ENCODE results near the gene APOB. TPM values are rescaled to one million over a fixed set of nuclear protein-coding genes. Genes with fewer than 3 reads are reported as not detected.

Gene APOB
- total and polyA plus RNA-seq, 2 of the 13 experiments (the other 11 are each of a cell fraction or from before 2014, with no cell fraction given): 1,569 to 2,515 TPM

DNA sequence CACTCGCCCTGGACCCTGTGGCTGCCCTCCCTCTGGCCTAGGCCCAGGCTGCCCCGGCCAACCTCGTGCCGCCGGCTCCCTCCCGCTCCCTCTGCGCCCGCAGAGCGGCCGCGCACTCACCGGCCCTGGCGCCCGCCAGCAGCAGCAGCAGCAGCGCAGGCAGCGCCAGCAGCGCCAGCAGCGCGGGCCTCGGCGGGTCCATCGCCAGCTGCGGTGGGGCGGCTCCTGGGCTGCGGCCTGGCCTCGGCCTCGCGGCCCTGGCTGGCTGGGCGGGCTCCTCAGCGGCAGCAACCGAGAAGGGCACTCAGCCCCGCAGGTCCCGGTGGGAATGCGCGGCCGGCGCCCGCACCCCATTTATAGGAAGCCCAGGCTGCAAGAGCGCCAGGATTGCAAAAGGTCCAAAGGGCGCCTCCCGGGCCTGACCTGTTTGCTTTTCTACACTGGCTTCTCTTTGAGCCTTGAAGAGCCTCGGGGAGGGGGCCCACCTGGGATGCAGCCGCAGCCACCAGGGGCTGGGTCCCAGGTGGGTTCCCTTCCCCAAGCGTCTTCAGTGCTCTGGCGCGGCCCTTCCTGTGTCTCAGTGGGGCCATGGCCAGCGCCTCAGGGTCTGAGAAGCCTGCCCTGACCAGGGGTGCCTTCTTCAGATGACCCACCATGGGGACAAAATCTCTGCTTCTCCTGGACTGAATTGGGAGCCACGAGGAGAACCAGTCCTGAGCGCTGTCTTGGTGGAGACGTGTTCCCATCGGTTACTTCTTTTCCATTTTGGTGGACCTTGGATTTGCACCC lies at the start of gene APOB (continued):
- TF ChIP-seq, protein P1, sequence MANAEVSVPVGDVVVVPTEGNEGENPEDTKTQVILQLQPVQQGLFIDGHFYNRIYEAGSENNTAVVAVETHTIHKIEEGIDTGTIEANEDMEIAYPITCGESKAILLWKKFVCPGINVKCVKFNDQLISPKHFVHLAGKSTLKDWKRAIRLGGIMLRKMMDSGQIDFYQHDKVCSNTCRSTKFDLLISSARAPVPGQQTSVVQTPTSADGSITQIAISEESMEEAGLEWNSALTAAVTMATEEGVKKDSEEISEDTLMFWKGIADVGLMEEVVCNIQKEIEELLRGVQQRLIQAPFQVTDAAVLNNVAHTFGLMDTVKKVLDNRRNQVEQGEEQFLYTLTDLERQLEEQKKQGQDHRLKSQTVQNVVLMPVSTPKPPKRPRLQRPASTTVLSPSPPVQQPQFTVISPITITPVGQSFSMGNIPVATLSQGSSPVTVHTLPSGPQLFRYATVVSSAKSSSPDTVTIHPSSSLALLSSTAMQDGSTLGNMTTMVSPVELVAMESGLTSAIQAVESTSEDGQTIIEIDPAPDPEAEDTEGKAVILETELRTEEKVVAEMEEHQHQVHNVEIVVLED (CRISPR knock-in tag; IDR thresholded peaks at IDR 0.05; ENCODE audit: borderline replicate concordance): no peak; the same call in none of the 2 replicates
- TF ChIP-seq GPN1 (CRISPR knock-in tag; IDR thresholded peaks at IDR 0.05; ENCODE audit: borderline replicate concordance): no peak; the same call in 1 of the 2 replicates
- TF ChIP-seq ZNF629 (CRISPR knock-in tag; conservative IDR thresholded peaks at IDR 0.05): peak; percentile 78
- TF ChIP-seq ZNF788 (CRISPR knock-in tag; IDR thresholded peaks at IDR 0.05; ENCODE audit: borderline replicate concordance): peak; percentile 88; the same call in 1 of the 2 replicates
- TF ChIP-seq CENPX (CRISPR knock-in tag; IDR thresholded peaks at IDR 0.05): no peak
- TF ChIP-seq, protein P2, sequence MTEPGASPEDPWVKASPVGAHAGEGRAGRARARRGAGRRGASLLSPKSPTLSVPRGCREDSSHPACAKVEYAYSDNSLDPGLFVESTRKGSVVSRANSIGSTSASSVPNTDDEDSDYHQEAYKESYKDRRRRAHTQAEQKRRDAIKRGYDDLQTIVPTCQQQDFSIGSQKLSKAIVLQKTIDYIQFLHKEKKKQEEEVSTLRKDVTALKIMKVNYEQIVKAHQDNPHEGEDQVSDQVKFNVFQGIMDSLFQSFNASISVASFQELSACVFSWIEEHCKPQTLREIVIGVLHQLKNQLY (CRISPR knock-in tag; IDR thresholded peaks at IDR 0.05): peak; percentile 84; the same call in 1 of the 2 replicates
- TF ChIP-seq, protein P3, sequence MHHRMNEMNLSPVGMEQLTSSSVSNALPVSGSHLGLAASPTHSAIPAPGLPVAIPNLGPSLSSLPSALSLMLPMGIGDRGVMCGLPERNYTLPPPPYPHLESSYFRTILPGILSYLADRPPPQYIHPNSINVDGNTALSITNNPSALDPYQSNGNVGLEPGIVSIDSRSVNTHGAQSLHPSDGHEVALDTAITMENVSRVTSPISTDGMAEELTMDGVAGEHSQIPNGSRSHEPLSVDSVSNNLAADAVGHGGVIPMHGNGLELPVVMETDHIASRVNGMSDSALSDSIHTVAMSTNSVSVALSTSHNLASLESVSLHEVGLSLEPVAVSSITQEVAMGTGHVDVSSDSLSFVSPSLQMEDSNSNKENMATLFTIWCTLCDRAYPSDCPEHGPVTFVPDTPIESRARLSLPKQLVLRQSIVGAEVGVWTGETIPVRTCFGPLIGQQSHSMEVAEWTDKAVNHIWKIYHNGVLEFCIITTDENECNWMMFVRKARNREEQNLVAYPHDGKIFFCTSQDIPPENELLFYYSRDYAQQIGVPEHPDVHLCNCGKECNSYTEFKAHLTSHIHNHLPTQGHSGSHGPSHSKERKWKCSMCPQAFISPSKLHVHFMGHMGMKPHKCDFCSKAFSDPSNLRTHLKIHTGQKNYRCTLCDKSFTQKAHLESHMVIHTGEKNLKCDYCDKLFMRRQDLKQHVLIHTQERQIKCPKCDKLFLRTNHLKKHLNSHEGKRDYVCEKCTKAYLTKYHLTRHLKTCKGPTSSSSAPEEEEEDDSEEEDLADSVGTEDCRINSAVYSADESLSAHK (CRISPR knock-in tag; IDR thresholded peaks at IDR 0.05; ENCODE audit: borderline replicate concordance): peak; percentile 65; the same call in 1 of the 2 replicates
- TF ChIP-seq, protein P4, sequence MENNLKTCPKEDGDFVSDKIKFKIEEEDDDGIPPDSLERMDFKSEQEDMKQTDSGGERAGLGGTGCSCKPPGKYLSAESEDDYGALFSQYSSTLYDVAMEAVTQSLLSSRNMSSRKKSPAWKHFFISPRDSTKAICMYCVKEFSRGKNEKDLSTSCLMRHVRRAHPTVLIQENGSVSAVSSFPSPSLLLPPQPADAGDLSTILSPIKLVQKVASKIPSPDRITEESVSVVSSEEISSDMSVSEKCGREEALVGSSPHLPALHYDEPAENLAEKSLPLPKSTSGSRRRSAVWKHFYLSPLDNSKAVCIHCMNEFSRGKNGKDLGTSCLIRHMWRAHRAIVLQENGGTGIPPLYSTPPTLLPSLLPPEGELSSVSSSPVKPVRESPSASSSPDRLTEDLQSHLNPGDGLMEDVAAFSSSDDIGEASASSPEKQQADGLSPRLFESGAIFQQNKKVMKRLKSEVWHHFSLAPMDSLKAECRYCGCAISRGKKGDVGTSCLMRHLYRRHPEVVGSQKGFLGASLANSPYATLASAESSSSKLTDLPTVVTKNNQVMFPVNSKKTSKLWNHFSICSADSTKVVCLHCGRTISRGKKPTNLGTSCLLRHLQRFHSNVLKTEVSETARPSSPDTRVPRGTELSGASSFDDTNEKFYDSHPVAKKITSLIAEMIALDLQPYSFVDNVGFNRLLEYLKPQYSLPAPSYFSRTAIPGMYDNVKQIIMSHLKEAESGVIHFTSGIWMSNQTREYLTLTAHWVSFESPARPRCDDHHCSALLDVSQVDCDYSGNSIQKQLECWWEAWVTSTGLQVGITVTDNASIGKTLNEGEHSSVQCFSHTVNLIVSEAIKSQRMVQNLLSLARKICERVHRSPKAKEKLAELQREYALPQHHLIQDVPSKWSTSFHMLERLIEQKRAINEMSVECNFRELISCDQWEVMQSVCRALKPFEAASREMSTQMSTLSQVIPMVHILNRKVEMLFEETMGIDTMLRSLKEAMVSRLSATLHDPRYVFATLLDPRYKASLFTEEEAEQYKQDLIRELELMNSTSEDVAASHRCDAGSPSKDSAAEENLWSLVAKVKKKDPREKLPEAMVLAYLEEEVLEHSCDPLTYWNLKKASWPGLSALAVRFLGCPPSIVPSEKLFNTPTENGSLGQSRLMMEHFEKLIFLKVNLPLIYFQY (CRISPR knock-in tag; IDR thresholded peaks at IDR 0.05; ENCODE audit: borderline replicate concordance): peak; percentile 66; the same call in 1 of the 2 replicates
- TF ChIP-seq RAD51 (IDR thresholded peaks at IDR 0.05; ENCODE audit: borderline replicate concordance): no peak
- no peak for TF ChIP-seq SRSF9 (IDR thresholded peaks at IDR 0.05; ENCODE audit: borderline replicate concordance, insufficient read depth, low read depth, low read length, poor library complexity, severe bottlenecking)
- TF ChIP-seq ZBTB7A (CRISPR knock-in tag; IDR thresholded peaks at IDR 0.05): peak; percentile 88
- TF ChIP-seq ZNF775 (CRISPR knock-in tag; IDR thresholded peaks at IDR 0.05; ENCODE audit: borderline replicate concordance): peak; percentile 87; the same call in 1 of the 2 replicates
- TF ChIP-seq, protein P5, sequence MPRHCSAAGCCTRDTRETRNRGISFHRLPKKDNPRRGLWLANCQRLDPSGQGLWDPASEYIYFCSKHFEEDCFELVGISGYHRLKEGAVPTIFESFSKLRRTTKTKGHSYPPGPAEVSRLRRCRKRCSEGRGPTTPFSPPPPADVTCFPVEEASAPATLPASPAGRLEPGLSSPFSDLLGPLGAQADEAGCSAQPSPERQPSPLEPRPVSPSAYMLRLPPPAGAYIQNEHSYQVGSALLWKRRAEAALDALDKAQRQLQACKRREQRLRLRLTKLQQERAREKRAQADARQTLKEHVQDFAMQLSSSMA (CRISPR knock-in tag; IDR thresholded peaks at IDR 0.05): peak; percentile 87; the same call in 1 of the 2 replicates
- TF ChIP-seq, protein P6, sequence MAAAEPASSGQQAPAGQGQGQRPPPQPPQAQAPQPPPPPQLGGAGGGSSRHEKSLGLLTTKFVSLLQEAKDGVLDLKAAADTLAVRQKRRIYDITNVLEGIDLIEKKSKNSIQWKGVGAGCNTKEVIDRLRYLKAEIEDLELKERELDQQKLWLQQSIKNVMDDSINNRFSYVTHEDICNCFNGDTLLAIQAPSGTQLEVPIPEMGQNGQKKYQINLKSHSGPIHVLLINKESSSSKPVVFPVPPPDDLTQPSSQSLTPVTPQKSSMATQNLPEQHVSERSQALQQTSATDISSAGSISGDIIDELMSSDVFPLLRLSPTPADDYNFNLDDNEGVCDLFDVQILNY (CRISPR knock-in tag; conservative IDR thresholded peaks at IDR 0.05): peak; percentile 86
- TF ChIP-seq ZNF614 (CRISPR knock-in tag; IDR thresholded peaks at IDR 0.05; ENCODE audit: borderline replicate concordance): peak; percentile 89
- TF ChIP-seq SMARCE1 (IDR thresholded peaks at IDR 0.05; ENCODE audit: borderline replicate concordance): peak; percentile 8; the same call in 1 of the 2 replicates
- peak; percentile 97 for TF ChIP-seq HDAC2 (CRISPR knock-in tag; IDR thresholded peaks at IDR 0.05)

All from HepG2 (cell line).